DND-41 (cell line): Measurements from ENCODE around the gene CCDC150.

Experiments
- CTCF ChIP-seq: IDR thresholded peaks from 2 replicates; pipeline ENCODE4 v1.5.1; 2012; ENCODE audit warnings: borderline replicate concordance, low read length, moderate library complexity, mild to moderate bottlenecking; ENCODE audit not compliant: poor library complexity, severe bottlenecking; ENCODE audit errors: extremely low read depth
- EZH2 ChIP-seq: IDR thresholded peaks from 3 replicates; pipeline ENCODE4 v1.6.1; 2012; ENCODE audit warnings: borderline replicate concordance, low read depth, mild to moderate bottlenecking, moderate library complexity, low read length, inconsistent platforms; ENCODE audit not compliant: severe bottlenecking

GRCh38 chr2:196725882-196726281, 86.4 kb downstream of the CCDC150 start:
- TF ChIP-seq CTCF: no peak
- TF ChIP-seq EZH2: no peak
